GM18511 (cell line): ENCODE data around the gene NDUFA3.

ENCODE experiments used
- ATAC-seq: cut with Tn5 transposase; IDR thresholded peaks from one replicate; pipeline ENCODE4 v1.9.1; 2021; ENCODE audit warnings: mild to moderate bottlenecking, moderate library complexity; ENCODE audit not compliant: unreplicated experiment

Gene NDUFA3

DNA sequence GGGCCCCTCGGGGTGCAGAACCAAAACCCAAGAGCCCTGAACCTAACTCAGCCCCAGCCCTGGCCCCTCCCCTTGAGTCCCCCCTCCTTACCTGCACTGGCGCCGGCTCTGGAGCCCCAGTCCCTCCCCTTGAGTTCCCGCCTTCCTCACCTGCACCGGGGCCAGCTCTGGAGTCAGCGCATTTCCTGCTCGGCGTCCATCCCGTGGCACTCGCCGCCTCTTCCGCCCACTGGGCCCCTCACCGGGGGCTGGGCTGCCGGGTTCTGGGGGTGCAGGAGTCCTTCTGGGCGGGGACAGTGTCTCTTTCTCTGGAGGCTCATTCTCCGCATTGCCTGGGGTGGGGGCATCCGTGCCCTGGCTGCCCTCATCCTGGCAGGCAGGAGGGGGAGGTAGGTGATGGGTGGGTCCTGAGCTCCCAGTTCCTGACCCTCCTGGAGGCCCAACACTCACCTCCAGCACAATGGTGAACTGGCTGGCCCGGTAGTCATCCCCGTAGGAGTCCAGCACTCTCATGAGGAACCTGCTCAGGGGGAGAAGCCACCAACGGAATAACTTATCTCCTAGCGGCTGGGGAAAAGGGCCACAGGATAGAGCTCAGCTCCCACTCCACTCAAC is 5.3 kb downstream of the NDUFA3 start:
- ATAC-seq = no peak

DNA sequence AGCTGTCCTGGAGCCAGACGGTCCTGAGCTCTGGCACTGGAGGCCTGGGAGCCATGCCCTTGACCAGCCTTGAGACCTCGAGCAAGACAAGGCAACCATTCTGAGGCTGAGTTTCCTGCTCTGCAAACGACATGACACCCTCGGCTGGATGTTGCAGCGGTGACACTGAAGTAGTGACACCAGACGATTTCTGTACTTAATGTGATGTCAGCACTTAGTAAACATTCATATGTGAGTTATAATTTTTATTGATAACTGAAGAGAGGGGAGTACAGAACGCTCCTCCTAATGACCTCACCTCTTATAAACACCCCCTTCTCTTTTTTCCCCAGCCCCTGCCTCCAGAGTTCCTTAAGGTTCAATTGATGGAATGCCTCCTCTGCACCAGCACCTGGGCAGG is 5.8 kb downstream of the NDUFA3 start:
- no peak for ATAC-seq

DNA sequence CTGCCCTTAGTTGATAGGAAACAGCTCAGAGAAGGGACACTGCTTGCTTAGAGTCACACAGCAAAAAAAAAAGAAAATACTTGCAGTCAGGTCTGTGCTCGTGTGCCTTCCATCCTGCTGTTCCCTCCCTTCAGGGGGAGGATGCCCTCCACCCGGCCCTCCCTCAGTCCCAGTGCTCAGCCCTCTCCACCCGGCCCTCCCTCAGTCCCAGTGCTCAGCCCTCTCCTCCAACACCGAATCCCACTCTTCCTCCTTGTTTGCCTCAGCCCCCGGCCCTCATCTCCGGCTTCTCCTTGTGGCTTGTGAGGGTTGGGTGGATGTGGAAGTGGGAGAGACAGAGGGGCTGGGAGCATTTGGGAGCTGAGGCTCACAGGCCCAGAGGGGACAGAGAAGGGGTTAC is 7.0 kb downstream of the NDUFA3 start:
- ATAC-seq = no peak

DNA sequence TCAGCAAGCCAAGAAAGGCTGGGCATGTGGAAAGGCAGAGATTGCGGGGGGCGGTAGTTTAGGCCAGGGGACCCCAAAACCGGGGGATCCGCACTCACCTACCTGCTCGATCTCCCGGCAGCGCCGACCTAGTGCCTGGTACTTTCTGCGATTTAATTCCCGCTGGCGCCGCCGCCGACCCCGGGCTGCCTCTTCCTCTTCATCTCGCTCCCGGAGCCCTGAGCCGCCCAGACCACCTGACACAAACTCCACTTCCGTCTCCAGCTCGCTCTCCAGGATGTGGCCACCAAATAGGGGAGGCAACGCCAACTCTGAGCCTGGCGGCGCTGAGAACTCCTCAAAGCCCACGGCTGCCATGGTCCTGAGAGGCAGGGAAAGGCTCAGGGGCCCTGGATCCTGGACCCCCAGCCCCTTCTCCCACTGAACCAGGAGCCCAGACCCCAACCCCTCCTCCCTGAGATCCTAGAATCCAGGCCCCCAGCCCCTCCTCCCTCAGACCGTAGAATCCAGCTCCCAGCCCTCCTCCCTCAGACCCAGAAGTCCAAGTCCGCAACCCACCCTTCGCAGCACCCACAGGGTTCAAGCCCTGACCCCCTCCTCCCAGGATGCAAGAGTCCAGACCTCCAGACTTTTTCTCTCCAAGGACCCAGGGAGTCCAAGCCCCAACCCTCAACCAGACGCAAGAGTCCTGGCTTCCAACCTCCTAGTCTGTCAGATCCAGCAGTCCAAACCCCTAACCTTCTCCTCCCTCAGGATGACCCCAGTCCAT is 11.9 kb downstream of the NDUFA3 start:
- no peak for ATAC-seq

DNA sequence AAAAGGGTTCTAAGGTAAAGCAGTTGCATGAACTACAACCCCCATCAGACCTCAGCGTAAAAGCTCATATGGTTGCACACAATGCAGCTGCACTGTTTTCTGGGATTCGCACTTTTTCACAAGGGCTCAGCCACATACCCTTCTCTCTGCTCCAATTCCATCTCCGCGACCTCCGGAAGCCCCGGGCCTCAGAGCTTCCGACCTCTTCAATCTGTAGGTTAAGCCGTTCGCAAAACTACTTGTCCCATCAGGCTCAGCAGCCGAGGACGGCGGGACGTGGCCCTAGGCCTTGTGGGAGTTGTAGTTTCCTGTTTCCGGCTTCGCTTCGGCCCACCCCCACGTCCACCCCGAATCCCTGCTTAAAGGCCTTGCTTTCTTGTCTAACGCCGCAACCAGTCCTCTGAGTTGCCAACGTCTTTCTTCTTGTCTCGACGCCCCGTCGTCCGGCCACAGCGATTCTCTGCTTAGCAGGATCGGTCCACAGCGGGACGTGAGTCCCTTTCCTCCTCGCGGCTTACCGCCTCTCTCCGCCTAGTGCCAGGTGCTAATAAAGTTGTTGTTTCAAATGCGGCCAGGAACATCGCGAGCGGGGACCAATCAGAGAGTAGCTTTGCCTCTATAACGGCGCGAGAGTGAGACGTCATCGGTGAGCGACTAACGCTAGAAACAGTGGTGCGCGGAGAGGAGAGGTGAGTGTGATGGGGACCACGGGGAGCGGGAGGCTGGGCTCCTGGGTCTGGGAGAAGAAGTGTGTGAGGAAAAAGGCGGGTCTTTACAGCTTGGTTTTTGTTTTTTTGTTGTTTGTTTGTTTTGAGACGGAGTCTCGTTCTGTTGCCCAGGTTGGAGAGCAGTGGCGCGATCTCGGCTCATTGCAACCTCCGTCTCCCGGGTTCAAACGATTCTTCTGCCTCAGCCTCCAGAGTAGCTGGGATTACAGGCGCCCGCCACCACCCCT is 12.7 kb downstream of the NDUFA3 start, which contains the start of the genes PRPF31 and TFPT:
TSS of gene PRPF31 (plus strand) at position 646 of the 955 bp plus-strand sequence. CDS start 2,525 bp downstream, outside the sequence.
TSS of gene TFPT (minus strand) at position 549 of the 955 bp plus-strand sequence. CDS start at position 161, 388 bp downstream.
- peak; percentile 92 for ATAC-seq

DNA sequence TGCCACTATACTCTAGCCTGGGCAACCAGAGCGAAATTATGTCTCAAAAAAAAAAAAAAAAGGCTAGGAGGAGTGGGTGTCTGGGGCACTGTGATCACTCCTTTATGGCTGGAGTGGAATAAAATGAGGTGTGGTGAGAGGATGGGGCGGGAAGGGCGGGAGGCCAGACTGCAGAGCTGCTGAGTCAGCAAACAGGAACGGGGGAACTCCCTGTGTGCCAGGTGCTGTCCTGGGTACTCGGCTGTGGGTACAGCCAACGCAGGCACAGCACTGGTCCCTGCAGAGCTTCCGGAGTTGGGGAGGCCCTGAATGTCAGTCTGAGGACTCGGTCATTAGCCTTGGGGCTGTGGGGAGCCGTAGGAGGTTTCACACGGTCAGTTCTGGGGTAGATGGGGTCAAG is 18.6 kb downstream of the NDUFA3 start:
- ATAC-seq = no peak

DNA sequence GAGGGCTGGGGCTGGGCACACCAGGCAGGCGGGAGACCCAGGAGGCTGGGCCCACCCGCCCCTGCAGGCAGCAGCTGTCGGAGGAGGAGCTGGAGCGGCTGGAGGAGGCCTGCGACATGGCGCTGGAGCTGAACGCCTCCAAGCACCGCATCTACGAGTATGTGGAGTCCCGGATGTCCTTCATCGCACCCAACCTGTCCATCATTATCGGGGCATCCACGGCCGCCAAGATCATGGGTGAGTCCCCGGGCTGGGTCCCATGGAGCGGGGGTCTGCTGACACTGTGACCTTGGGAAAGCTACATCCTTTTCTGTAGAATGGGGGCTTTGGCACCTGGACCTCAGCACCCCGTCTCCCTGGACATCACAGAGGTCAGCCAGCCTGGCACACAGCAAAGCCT is 21.0 kb downstream of the NDUFA3 start:
- ATAC-seq = no peak

DNA sequence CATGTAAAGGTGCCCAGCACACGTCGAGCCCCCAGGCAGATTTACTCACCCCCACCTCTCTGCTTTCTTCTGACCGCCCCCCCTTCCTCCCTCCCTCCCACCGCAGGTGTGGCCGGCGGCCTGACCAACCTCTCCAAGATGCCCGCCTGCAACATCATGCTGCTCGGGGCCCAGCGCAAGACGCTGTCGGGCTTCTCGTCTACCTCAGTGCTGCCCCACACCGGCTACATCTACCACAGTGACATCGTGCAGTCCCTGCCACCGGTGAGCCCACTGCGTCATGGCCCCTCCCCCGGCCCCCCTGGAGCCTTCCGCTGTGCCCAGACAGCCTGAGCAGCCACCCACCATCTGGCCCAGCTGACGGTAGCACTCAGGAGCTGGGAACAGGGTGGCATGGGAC is 21.7 kb downstream of the NDUFA3 start:
- no peak for ATAC-seq

DNA sequence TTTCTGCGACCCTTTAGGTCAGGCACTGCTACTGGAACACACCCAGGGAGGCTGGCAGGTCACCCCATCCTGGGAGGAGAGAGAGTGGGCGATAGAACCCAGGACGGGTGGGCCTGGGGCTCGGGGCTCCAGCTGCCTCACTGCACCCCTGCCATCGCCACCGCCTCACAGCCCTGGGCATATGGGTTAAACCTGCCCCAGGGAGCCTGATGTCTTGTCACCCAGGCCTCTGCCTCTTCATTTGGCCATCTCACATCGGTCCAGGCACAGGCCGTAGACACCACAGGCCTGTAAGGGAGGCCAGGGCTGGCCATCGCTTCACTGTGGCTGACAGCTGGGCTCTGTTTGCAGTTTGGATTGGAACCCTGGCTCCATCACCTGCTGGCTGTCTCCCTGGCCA is 23.1 kb downstream of the NDUFA3 start:
- ATAC-seq = no peak

DNA sequence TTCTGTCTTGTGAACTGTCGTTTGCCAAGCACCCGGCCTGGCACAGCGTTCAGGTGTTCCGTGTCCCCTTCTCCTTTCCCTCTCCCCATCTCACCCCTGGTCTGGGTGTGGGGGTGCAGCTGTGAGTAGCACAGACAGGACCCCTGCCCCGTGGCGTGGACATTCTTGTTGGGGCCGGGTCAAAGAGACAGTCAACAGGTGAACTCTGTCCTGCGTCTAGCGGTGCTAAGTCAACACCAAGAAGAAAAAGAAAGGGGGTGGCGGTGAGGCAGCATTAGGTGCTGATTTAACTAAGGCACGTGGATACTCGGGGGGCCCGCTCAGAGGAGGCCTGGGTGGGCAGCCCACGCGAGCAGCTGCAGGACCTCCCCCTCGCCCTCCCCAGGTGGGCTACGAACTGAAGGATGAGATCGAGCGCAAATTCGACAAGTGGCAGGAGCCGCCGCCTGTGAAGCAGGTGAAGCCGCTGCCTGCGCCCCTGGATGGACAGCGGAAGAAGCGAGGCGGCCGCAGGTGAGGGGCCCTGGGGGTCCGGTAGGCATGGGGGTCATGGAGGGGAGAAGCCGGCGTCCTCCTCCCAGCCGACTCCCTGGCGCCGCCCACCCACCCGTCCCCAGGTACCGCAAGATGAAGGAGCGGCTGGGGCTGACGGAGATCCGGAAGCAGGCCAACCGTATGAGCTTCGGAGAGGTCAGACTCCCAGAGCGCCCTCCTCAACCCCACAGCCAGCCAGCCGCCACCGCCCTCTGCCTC is 25.2 kb downstream of the NDUFA3 start:
- ATAC-seq = no peak

DNA sequence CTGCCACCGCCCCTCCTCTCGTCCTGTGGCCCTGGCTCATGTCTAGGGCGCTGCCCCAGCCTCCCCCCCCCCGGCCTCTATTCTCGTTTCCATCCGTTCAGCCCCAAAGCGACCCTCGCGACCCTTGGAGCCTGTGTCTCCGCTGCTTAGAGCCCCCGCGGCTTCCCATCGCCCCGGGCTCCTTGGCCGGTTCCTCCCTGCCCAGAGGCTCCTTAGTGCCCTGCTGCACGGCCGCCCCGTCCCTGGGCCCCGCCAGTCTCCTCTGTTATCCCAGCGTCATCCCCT is 25.7 kb downstream of the NDUFA3 start:
- ATAC-seq = no peak

DNA sequence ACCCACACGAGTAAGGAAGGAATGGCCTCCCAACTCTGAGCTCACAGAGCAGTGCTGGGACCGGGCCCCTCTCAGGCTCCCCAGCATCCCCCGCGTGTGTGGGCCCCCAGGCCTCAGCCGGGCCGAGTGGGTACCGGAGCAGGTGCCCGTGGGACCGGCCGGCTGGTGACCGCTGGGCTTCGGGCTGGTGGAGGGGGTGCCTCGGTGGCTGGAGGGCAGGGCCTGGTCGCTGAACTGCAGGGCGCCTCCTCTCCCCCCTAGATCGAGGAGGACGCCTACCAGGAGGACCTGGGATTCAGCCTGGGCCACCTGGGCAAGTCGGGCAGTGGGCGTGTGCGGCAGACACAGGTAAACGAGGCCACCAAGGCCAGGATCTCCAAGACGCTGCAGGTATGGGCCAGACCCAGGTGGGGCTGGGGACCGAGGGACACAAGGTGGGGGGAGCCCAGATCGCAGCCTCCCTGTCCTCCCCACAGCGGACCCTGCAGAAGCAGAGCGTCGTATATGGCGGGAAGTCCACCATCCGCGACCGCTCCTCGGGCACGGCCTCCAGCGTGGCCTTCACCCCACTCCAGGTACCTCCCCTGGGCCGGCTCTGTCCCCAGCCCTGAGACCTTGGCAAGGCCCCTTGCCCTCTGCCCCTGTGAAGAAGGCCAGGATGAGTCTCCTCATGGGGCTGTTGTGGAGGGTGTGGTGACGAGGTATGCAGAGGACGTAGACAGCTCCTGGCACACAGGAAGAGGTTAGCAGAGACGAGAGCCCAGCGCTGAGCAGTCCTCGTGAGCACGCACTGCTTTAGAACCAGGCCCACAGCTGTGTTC is 26.4 kb downstream of the NDUFA3 start:
- no peak for ATAC-seq

DNA sequence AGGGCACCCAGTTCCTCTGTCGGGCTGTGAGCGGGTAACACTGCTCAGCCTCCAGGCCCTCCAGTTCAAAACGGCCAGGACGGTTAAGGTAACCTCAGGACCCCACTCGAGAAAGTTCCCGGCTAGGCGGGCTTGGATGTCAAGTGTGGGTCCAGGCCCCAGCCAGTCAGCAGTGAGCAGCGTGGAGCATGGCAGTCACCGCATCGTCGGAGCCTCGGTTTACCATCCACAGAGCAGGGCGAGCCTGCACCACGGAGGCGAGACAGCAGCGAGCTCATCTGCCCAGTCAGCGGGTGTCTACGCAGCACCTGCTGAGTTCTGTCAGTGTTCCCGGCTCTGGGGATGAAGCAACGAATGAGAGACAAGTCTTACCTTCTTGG is 27.0 kb downstream of the NDUFA3 start:
- ATAC-seq = no peak

DNA sequence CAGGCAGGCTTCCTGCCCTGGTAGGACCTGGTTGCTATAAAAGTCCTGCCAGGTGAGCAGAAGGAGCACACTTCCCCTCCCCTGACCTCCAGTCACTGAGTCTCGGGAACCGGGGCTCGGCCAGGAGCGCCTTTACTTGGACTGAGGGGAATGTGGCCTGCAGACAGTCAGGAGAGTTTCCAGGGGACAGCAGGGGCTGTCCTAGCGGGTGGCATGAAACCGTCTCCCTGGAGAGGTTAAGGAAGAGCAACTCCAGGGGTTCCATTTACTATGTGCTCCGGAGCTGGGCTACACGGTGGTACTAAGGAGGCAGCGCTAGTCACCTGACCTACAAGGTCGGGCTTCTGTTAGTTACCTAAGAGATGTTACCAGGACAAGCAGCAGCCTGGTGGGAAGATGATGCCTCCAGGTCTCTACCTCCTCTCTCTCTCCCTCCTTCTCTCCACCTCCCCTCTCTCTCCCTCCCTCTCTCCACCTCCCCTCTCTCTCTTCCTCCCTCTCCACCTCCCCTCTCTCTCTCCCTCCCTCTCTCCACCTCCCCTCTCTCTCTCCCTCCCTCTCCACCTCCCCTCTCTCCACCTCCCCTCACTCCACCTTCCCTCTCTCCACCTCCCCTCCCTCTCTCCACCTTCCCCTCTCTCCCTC is 30.8 kb downstream of the NDUFA3 start:
- no peak for ATAC-seq

DNA sequence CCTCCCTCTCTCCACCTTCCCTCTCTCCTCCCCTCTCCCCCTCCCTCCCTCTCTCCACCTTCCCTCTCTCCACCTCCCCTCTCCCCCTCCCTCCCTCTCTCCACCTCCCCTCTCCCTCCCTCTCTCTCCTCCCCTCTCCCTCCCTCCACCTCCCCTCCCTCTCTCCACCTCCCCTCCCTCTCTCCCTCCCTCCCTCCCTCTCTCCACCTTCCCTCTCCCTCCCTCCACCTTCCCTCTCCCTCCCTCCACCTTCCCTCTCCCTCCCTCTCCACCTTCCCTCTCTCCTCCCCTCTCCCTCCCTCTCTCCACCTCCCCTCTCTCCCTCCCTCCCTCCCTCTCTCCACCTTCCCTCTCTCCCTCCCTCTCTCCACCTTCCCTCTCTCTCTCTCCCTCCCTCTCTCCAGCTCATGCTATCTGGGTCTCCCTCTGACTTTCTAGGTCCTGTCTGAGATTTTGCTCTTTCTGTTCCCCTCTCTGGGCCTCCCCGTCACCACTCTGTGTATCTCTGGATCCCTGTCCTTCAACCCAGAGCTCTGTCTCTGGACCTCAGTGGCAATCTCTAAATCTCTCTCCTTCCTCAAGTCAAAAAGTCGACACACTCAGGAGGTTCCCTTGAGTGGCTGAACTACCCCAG is 31.4 kb downstream of the NDUFA3 start:
- ATAC-seq = no peak

DNA sequence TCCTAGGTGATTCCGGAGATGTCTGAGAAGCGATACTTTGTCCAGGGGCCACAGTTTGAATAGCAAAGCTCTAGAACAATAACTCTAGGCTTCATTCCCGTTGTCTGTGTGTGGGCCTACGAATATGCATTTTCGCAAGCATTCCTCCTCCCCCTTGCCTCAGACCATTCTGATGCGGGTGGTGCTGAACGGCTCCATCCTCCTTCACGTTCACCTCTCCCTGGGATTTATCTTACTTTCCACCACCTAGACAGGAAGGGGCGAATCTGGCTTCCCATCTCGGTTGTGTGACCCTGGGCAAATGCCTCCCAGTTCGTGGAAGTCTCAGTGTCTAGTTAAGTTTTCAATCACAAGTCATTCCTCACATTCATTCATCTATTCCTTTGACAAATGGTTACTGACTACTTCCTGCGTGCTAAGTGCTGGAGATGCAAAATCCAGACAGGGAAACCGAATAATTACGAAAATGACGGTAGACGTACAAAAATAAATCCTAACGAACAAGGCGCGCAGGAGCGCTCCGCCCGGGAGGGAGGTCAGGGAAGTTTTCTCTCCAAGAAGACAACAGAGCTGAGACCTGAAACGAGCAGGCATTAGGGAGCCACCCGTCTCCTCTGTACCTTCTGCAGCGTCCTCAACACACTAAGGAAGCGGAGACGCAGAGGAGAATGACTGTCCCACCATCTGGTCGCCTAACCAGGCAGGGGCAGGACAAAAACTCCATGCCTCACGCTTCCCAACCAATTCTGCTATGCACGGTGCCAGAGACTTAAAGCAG is 33.6 kb downstream of the NDUFA3 start:
- ATAC-seq = no peak

DNA sequence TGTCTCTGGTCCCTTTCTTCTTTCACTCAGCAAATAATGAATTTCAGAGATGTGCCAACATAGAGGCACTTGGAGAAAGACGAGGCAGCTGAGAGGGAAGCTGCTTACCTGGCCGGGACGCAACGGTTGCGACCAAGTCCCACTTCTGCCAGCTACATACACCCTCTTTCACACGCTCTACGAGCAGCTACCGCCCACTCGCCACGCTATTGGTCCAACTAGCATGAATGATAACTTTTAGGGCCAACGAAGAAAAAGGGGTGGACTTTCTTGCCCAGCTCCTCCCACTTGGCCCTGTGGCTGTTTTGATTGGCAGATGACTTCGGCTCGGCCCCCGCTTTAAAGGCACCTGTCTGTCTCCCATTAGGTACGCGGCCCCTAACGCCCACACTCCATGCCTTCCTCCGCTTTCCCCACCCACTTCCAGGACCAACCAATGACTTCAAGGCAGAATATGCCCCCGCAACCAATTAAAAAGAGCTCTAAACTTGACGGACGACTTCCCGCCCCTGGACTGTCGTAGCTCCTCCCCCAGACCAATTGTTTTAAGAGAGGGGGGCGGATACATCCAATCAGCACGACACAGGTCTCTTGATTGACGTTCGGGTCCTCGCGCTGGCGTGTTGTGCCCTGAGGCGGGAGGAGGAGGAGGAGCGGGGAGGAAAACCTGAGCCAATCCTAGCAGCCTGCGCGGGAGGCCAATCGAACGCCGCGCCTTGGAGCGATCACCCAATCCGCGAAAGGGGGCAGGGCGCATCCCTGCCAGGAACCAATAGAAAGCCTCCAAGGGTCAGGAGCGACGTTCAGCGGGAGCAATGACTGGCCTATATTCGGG is 34.4 kb downstream of the NDUFA3 start:
- peak; percentile 82 for ATAC-seq
